Measurements from ENCODE around the gene OPCML.

Gene OPCML

DNA sequence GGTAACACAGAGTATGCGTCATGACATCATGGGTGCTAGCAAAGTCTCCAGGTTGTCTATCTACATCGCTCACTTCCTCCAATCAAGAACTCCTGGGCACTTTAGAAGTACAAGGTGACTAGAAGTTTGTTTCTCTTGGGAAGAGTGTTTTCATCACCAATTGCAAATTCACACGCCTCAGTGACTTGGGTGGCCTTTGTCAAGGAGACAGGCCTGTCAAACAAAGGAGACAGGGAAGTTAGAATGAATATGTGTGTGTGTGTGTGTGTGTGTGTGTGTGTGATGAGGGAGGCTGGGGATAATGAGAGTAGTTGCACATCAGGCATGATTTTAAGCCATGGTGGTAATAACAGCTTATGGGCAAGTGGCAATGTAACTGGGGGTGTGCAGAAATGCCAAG, 953.2 kb downstream of the OPCML start:
- no peak for DNase-seq

DNA sequence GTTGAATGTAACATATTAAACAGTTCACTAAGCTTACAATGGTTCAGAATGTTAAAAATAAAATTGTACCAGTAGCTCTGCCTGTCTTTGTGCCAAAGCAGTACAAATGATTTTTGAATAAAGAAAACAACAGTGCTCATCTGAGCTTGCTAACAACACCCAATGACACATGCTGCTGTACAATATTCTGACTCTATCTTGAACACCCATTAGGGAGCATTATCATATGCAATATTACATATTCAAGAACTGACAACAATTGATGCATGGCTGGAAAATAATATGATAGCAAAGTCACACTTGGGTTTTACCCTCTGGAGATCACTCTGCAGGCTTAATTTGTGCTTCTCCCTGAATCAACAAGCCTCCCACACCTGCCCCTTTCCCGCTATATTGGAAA, 953.7 kb downstream of the OPCML start:
- no peak for DNase-seq

DNA sequence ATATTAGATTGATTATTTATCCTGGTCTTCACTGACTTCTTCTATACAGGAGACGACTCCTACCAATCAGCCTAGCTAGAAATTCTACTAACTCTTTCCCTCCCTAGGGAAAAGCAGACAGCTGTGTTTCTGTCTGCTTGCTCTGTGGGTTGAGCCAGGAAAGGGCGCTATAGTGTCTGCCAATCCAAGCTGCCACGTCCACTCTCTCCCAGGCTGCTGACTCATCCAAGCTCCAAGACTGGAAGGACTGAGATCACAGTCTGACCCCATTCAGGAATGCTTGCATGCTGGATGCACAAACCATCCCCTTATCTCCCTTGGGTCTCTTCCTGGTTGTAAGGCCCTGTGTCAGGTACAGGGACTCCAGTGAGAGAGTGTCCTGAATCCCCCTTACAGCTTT, 955.6 kb downstream of the OPCML start:
- DNase-seq = no peak

DNA sequence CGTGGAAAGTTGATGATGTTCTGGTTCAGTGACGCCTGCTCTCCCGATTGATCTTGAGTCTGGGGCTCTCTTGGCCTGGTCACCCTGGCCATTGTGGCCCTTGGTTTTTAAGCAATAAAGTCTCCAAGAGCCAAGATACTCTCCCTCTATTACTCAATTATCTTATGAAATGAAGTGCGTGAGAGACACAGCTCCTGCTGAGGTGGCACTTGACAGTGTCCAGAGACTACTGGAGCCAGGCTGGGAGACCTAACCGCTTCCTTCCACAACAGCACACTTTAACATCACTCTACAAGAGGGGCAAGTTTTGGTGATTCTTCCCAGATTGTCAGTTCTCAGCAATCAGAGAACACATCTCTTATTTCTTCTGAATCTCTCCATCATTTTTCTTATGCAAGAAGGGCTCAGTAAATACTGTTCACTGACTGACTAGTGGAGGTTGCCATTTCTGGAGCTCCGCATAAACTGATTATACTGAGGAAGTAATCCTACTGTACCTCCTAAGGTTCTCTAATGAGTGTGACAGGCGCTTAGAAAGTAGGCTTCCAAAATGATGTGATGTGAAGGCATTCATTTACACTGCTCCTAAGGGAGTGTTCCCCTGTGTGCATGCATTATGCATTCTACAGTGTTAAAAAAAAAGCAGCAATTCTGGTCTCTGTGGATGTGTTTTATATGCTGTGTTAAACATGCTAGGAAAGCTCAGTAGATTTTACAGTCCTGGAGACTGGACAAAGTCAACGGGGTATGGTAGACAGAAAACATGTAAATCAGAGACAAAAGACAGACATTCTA, 968.0 kb downstream of the OPCML start:
- DNase-seq = no peak

DNA sequence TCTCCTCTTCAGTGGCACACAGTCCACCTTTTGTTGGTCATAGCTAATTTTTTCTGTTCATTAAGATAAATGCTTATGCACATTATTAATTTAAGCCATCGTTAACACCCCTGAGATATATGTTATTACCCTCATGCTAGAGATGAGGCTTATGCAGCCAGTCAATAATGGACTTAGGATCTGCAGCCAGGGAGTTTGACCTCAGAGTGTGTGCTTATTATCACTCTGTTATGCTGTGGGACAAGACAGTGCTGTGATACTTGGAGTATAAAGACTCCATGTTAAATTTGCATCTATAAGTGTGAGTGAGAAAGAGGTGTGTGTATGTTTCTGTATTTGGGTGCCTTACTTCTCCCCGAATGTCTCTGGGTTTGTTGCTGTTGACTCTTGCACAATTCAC, 969.3 kb downstream of the OPCML start:
- DNase-seq = no peak

DNA sequence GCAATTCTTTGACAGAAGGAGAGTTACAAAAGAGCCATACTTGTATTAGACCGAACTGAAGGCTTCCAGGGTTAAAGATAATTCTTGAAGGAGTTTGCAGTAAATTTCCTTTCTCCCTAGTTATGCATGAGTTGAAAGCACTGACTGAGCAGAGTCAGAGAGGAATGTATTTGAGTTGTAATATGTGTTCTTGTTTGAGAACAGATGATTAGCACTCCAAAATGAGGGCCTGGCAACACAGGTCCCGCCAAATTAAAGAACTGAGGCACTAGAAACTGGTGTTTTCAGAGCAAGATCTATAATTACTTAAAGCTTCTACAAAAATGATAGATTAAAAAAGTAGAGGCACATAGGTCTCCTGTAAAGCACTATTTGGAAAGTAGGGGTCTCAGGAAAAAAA, 970.4 kb downstream of the OPCML start:
- no peak for DNase-seq

DNA sequence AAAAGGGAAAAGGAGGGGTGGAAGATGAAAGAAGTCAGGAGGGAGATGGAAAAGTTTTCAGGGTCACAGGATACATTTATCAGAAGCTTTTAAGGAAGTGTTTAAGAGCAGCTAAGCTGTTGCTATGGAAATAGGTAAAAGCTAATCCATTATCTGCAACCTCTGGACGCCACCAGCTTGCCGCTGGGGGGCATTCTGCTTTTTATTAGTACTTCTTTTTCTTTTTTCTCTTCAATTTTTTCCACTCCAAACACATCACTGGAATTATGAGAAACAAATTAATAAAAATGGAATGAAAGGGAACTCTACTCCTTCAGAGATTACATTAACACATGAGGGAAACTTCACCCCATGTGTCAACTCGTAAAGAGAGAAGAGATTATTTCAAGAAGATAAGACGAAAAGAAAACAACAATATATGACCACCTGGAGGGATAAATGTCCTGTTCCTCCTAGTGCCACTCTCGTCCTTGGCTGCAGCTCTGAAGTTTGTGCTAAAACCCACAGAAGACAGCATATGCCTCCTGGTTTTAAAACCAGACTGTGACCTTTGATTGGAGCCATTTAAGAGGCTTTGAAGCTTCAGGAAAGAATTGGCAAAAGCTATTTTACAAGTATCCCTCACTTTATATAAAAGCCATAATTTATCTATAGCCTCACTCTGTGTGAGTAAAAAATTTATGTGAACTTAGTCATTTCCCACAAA, 972.8 kb downstream of the OPCML start:
- no peak for DNase-seq

DNA sequence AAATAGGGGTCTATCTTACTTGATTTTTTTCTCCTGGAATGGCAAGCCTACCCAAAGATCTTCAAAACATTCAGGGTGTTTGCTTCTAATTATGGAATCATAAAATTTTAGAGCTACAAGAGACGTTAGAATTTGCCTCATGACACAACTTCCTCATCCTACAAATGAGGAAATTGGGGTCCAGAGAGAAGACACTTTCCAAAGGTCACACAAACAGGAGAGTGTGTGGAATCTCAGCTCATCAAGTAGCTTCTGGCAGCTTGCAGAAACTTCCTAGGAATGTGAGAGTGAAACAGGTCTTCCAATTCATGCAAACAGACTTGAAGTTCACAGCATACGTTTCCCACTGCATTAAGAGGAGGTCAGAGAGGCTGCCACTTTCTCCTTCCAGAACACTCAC, 976.0 kb downstream of the OPCML start:
- DNase-seq = no peak

DNA sequence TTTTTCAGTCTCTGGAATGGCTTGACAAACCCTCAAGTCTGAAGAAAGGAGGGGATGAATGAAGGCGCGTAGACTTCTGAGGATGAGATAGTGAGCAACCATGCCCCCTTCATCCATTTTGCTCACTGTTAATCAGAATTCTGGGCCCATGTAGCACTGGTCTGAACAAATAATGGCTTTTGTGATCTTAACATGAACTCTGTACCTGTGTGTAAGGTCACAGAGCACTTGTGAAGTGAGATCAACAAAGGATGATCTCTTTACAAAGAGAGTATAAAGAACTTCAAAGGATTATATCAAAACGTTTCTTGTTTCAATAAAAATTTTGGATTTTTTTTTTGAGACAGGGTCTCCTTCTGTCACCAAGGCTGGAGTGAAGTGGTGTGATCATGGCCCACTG, 976.7 kb downstream of the OPCML start:
- no peak for DNase-seq

DNA sequence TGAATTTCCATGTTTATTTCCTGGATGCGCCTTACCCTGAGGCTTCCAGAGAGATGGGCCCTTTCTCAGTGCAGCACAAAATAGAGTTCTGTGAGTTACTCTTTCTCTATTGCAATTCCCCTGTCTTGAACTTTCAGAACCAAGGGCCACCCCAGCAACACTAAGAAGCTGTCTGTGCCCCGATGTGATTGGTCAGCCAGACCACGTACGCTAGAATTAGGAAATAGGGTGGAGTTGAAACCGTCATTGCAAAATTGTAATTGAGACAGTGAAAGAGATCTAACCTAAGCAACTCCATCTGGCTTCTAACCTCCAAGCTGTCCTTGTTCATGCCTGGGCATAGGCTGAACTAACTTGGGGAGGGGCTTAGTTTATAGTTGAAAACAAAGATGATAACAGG, 981.3 kb downstream of the OPCML start:
- DNase-seq = no peak

DNA sequence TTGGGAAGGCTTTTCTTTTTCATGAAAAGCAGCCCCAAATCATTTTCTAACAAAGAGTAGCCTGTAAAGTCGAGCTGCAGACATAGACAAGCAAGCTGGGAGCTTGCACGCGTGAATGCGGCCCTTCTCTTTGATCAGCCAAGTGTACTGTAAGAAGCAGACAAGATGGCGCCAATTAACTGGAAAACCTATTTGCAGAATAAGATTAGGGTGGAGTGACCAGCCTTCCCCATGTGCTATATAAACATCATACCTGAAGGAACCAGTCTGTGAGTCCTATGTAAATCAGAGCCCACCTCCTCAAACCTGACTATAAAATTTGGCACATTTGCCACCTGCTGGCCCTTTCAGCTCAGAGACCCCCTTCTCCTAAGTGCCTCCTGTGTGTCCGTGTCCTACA, 982.7 kb downstream of the OPCML start:
- no peak for DNase-seq

DNA sequence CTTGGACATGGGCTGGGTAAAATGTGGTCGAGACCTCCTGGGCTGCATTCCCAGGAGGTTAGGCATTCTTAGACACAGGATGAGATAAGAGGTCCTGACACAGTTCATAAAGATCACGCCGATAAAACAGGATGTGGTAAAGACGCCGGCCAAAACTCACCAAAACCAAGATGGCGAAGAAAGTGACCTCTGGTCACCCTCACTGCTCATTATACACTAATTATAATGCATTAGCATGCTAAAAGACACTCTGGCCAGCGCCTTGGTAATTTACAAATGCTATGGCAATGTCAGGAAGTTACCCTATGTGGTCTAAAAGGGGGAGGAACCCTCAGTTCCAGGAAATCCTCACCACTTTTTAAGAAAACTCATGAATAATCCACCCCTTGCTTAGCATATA, 983.3 kb downstream of the OPCML start:
- DNase-seq = no peak

DNA sequence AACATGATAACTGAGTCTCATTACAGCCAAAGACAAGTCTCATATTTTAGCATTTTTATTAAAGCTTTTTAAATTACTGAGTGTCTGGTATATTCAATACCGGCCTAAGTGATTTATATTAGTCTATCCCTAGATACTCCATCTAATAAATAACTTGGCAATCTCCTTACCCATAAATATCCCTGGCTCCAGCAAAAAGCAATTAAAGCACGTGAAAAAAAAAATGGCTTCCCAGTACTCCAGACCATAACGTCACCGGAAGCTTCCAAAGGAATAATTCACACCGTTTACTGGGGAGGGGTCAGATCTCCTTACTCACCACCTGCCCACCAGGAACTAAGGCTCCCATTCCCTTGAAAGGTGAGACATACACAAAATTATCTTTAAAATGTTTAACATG, 988.3 kb downstream of the OPCML start:
- DNase-seq = no peak

DNA sequence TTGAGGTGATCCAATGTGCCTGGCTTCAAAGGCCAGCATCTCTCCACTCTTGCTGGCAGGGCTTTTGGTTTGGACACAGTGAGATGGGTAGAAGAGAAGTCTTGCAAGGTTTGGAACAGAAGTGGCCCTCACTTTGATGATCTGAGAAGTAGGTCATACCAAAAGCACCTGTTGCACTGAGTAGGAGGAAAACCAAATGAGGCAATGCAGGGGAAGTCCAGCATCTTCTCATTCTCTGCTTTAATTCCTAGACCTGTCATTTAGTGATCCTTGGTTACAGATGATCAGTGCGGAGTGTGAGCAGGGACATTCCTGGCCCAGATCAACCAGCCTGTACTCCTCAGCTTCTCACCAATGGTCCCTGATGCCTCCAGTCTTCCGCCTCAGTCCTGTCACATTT, 990.5 kb downstream of the OPCML start:
- DNase-seq = no peak

DNA sequence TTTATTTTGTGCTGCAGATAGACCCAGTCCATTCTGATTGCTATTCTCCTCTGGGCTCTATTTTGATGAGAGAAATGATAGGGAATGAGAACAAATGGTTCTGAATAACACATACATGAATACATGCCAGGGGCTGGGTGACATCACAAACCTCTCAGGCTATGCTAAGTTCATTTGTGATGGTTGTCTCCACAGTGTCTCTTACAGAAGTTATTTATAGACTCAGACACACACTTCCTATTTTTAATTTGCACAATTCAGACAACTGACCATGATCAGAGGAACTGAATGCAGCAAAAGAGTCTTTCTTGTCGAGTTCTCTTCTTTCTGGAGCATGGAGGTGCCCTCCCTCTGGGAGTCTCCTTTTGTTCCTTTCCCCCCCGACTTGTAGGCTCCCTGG, 991.7 kb downstream of the OPCML start:
- DNase-seq = no peak

DNA sequence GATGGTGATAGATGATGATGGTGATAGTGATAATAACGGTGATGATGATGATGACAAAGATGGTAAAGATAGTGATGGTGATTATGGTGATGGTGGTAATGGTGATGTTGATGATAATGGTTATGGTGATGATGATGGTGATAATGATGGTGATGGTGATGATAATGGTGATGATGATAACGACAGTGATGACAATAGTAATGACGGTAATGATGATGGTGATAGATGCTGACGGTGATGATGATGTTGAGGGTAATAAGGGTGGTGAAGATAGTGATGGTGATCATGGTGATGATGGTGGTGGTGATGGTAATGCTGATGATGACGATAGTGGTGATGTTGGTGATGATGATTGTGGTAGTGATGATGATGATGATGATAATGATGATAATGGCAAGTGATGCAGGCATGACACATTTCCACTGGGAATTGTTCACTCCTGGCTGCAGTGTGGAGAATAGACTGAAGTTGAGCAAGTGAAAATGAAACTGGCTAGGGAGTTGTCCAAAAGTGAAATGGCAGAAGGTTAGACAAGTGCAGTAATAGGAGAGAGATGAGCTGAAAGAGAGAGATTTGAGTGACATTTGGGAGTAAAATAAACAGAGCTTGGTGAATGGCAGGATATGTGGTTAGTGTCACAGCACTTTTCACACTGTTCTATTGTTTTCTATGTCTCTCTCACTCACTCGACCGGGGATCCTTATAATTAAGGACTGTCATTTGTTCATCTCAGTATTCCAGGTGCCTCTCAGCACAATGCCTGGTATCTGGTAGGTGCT, 992.5 kb downstream of the OPCML start:
- DNase-seq = no peak

DNA sequence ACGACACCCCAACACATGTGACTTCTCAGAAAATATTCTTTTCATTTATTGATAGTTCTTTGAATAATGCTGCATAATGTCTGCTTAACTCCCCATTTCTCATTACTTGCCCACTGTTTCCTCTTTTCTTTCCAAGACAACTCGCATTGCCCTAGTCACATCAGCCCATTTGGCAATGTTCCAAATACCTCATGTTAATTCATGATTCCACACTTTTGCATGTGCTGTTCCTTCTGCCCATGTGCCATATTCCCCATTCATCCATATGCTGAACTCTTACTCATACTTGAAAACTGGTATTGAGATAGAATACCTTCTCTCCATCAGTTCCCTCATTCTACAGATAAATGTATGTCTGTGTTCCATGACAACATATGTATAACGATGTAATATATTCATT, 993.7 kb downstream of the OPCML start:
- no peak for DNase-seq

DNA sequence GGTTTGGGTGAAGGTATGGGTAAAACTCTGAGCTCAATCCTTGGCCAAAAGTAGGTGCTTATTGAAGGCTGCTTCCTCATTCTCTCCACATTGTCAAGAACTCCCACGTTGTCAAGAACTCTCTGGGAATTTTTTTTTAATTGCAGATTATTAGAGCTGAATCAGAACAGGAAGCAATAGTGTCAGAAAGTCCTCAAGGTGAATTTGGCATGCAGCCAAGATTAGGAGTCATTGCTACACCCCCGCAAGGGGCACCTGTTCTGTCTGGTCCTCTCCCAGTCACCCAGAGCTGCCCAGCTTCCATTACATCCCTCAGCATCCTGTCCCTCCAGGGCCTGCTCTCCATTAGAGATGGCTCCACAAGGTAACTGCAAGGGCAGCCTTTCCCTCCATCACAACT, 996.5 kb downstream of the OPCML start:
- DNase-seq = peak; percentile 39

DNA sequence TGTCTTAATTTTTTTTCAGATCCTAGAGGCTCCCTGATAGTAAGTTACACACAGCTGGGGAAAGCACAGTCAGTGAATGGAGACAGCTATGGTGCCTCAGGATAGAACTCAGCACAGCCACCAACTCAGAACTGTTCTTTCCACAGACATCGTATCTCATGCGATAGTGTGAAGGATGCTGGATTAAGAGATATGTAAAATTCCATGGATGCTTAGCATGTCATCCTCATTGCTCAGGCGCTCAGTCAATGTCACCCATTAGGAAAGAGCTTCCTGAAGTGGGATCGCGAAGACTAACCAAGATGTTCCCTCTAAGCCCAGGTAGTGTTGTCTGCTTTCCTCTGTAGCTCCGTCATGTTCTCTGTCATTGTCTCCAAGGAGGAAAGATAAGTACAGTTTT, 1000.4 kb downstream of the OPCML start:
- DNase-seq = no peak

DNA sequence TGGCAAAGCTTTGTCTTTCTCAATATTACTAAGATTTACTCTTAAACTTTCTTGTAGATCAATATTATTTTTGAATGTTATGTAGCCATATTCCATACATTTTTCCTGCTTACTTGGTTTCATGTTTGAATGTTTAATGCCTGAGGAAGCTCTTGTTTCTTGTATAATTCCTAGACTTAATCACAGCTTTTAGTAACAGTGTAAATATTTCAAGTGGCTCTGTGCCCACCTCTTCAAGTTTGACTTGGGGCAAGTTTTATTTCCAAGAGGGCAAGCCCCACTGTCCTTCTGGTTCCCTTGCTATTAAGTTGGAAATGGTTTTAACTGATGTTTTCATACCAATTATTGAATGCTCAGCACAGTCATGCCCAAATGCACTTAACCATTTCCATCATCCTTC, 1004.1 kb downstream of the OPCML start:
- no peak for DNase-seq

DNA sequence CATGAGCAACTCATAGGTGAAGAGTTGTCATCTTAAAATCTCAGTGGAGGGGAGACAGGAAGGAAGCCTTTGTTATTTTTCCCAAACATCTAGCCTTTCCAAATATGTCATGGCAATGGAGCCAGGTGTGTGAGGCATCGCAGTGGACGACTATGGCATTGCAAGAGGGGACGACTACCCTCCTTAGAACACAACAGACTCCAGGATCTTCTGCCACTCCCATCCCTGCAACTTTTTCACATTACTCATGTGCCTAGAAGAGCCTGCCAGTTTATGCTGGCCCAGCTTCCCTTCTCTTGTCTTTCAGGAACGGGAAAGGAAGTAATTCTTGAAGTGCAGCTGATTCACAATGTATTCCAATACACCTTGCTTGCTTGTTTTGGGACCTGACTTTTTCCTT, 1008.4 kb downstream of the OPCML start:
- DNase-seq = no peak

DNA sequence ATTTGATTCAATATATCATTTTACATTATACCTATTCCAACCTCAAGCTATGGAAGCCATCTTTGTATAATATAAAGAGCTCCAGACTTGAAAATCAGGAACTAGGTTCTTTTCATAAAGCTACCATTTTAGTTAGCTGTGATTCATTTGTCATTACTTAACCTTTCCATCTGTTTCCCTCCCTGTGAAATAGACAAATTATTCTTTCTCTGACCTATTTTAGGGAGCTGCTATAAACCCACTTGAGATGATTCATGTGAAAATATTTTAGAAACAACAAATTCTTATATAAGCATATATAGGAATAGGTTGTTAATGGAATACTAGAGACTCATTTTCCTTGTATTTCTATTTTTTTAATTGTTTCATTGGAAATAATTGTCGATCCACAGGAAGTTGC, 1012.1 kb downstream of the OPCML start:
- no peak for DNase-seq

DNA sequence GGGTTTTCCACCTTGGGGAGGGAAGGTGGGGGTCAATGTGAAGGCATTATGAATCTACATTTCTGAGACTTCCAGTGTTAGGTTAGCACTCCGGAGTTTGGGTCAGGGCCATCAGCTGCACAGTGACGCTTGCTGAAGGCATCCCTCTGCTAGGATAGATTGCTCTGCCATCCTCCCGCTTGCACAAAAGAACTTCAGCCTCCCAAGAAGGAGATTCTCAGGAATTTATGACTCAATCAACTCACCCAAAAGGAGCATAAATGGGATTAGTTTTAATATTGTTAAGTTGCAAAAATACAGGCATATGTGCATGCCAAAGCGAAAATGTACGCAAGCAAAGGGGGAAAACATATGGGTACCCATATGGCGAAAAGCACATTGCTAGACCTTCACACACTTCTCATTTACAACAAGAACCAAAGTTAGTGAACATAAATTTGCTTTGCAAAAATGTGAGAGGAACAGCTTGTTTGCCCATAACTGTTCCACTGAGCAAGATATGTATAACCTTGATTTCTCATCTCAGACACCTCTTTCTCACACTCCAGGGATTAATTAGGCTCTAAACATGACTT, 1013.0 kb downstream of the OPCML start:
- DNase-seq = no peak
